HG03575 (cell line): ENCODE data around the gene ERBB2.

Experiments
- ATAC-seq: cut with Tn5 transposase; IDR thresholded peaks from one replicate; pipeline ENCODE4 v1.9.1; 2021; ENCODE audit not compliant: unreplicated experiment, insufficient number of reproducible peaks, low FRiP score; ENCODE audit errors: extremely low read depth

Gene ERBB2

DNA sequence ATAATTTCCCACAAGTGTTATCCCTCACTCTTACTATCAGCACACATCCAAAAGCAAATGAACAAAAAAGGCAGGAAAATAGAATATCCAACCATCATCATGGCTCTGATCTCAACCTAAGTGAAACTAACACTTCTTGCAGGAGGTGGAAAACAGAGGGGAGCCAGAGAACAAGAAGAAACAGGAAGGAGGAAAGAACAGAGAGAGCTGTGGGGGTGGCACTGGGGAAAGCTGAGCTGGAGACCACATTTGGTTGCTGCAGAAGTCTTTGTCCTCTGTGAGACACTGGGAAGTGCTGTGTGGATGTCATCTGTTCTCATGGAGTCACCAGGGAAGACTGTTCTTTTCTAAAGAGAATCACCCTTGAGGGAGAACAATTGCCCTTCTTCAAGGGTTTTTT is 72.6 kb downstream of the ERBB2 start:
- ATAC-seq: no peak

- no peak for ATAC-seq
Measured at GRCh38 chr17:39772987-39773934, 73.4 kb downstream of the ERBB2 start.

GRCh38 chr17:39774047-39774446 is 74.2 kb downstream of the ERBB2 start:
- no peak for ATAC-seq

- ATAC-seq: no peak
Measured at GRCh38 chr17:39775031-39775430, 75.2 kb downstream of the ERBB2 start.

GRCh38 chr17:39776252-39776651 is 76.4 kb downstream of the ERBB2 start:
- ATAC-seq: no peak

GRCh38 chr17:39777534-39778365 is 77.9 kb downstream of the ERBB2 start:
- peak; percentile 30 for ATAC-seq
